GM12878 (cell line): ENCODE data around the gene NRG4. TPM values are rescaled to one million over a fixed set of nuclear protein-coding genes. Genes with fewer than 3 reads are reported as not detected.
"Not testable (repeated sequence)": the region's sequence is repeated elsewhere in the genome, so short reads cannot be mapped to it uniquely, and the experiment has no call there.

ENCODE experiments used
- ATAC-seq: fragments of 200-7000 bp; cut with Tn5 transposase; 3 replicates; pipeline ENCODE4 v1.9.1; 2020; ENCODE audit warnings: mild to moderate bottlenecking, moderate library complexity
- BruUV-seq: library from RNA; stranded (reverse); fragments of 400-500 nt; replicated peaks from 2 replicates; lab custom pipeline; 2021; lab: Mats Ljungman, UMichigan
- CTCF ChIA-PET: fragments of 300-600 bp; sonication (Branson Sonifier 250); formaldehyde crosslinking; extraction: SDS; loops from one replicate; lab custom pipeline; 2021; ENCODE audit warnings: inconsistent platforms; lab: Yijun Ruan, JAX
- POLR2A ChIA-PET: fragments of 350-600 bp; formaldehyde crosslinking; extraction: SDS; loops from one replicate; lab custom pipeline; 2021; ENCODE audit warnings: inconsistent platforms; lab: Charles Lee
- RAD21 ChIA-PET: fragments of 300-600 bp; sonication (Branson Sonifier 250); formaldehyde crosslinking; loops from one replicate; lab custom pipeline; 2023; ENCODE audit warnings: antibody characterized with exemption; ENCODE audit not compliant: unreplicated experiment; lab: Charles Lee
- SMC1A ChIA-PET: fragments of 300-600 bp; sonication (Branson Sonifier 250); formaldehyde crosslinking; loops from one replicate; lab custom pipeline; 2023; ENCODE audit not compliant: unreplicated experiment, uncharacterized antibody; lab: Charles Lee
- DNase-seq: peaks from one replicate; pipeline ENCODE4 v3.0.0-alpha.2; 2011; ENCODE audit warnings: low read depth, low spot score
- FAIRE-seq: peaks from 3 replicates; lab custom pipeline; 2011; peaks lifted over from hg19 to GRCh38; lab: Jason Lieb, UNC
- H2AFZ ChIP-seq: 2 replicates; pipeline ENCODE4 v1.6.0; 2011; ENCODE audit warnings: low read depth, low read length, control low read depth; ENCODE audit not compliant: control insufficient read depth
- H3K27ac ChIP-seq: 2 replicates; pipeline ENCODE4 v1.5.1; 2011; ENCODE audit warnings: control low read depth; ENCODE audit not compliant: control insufficient read depth, insufficient read depth
- H3K27me3 ChIP-seq, 2 experiments: replicated peaks in 1 of 2; 2 replicates each; pipeline versions ENCODE4 v1.6.0 to v1.6.1; 2011; ENCODE audit warnings: low read length in 1 of 2; ENCODE audit not compliant: control insufficient read depth in 2 of 2, insufficient read depth in 2 of 2
- H3K36me3 ChIP-seq, 2 experiments: 2 replicates each; pipeline ENCODE4 v1.5.1; 2011; ENCODE audit warnings: low read length in 1 of 2; ENCODE audit not compliant: control insufficient read depth in 2 of 2, insufficient read depth in 2 of 2
- H3K4me1 ChIP-seq: 2 replicates; pipeline ENCODE4 v1.6.1; 2011; ENCODE audit warnings: mild to moderate bottlenecking, low read length, moderate library complexity, mixed read lengths; ENCODE audit not compliant: control insufficient read depth, insufficient read depth
- H3K4me2 ChIP-seq: 2 replicates; pipeline ENCODE4 v1.6.0; 2011; ENCODE audit warnings: control low read depth; ENCODE audit not compliant: control insufficient read depth, insufficient read depth
- H3K4me3 ChIP-seq: fragments of 200-600 bp; sonication (generic); 2 replicates; pipeline ENCODE4 v1.5.1; 2016
- H3K79me2 ChIP-seq: 2 replicates; pipeline ENCODE4 v1.6.0; 2011; ENCODE audit warnings: low read length; ENCODE audit not compliant: control insufficient read depth, insufficient read depth
- H3K9ac ChIP-seq: 2 replicates; pipeline ENCODE4 v1.8.0; 2011; ENCODE audit warnings: low read length, control low read depth, mixed read lengths; ENCODE audit not compliant: control insufficient read depth, insufficient read depth
- H3K9me3 ChIP-seq: replicated peaks from 3 replicates; pipeline ENCODE4 v1.5.1; 2011; ENCODE audit warnings: mild to moderate bottlenecking, low read length; ENCODE audit not compliant: control insufficient read depth, insufficient read depth
- H4K20me1 ChIP-seq: 2 replicates; pipeline ENCODE4 v1.6.0; 2011; ENCODE audit not compliant: control insufficient read depth, insufficient read depth
- ATF7 ChIP-seq: fragments of 450-650 bp; IDR thresholded peaks from 2 replicates; pipeline ENCODE4 v1.6.1; 2016; ENCODE audit warnings: low read depth, mild to moderate bottlenecking
- BRCA1 ChIP-seq: IDR thresholded peaks from 2 replicates; pipeline ENCODE4 v1.6.1; 2011; ENCODE audit warnings: low read depth, low read length, improper control_type of control experiment
- CHD4 ChIP-seq: fragments of 200-600 bp; sonication (generic); IDR thresholded peaks from 2 replicates; pipeline ENCODE4 v1.6.1; 2016; ENCODE audit warnings: mild to moderate bottlenecking
- CREM ChIP-seq: IDR thresholded peaks from 2 replicates; pipeline ENCODE4 v1.6.1; 2014; ENCODE audit warnings: antibody characterized with exemption, low read depth
- CUX1 ChIP-seq: IDR thresholded peaks from 2 replicates; pipeline ENCODE4 v1.6.1; 2012; ENCODE audit warnings: improper control_type of control experiment, low read depth, low read length; ENCODE audit not compliant: insufficient replicate concordance
- LARP7 ChIP-seq: fragments of 450-650 bp; IDR thresholded peaks from 2 replicates; pipeline ENCODE4 v1.6.1; 2017; ENCODE audit warnings: mild to moderate bottlenecking
- MAX ChIP-seq: IDR thresholded peaks from 2 replicates; pipeline ENCODE4 v1.6.1; 2012; ENCODE audit warnings: low read depth, low read length, improper control_type of control experiment
- MLLT1 ChIP-seq: fragments of 450-650 bp; IDR thresholded peaks from 2 replicates; pipeline ENCODE4 v1.6.1; 2016; ENCODE audit warnings: mild to moderate bottlenecking
- NFXL1 ChIP-seq: fragments of 450-650 bp; IDR thresholded peaks from 2 replicates; pipeline ENCODE4 v1.6.1; 2017; ENCODE audit warnings: antibody characterized with exemption, mild to moderate bottlenecking, borderline replicate concordance
- RUNX3 ChIP-seq: IDR thresholded peaks from 2 replicates; pipeline ENCODE4 v1.6.1; 2012; ENCODE audit warnings: low read length, inconsistent platforms
- STAT3 ChIP-seq: IDR thresholded peaks from 2 replicates; pipeline ENCODE4 v1.6.1; 2011; ENCODE audit warnings: low read depth, low read length, improper control_type of control experiment
- TCF7 ChIP-seq: IDR thresholded peaks from 2 replicates; pipeline ENCODE4 v1.6.1; 2014; ENCODE audit warnings: antibody characterized with exemption, borderline replicate concordance
- WGBS: methylation state at CpG from one replicate; pipeline ENCODE4 v1.1.6; 2016; ENCODE audit warnings: low lambda C conversion rate; ENCODE audit not compliant: insufficient replicate concordance, insufficient coverage; ENCODE audit errors: missing lambda C conversion rate; 5-methylcytosine and 5-hydroxymethylcytosine counted together
- in situ Hi-C: fragments of 300-500 bp; cut with MboI; formaldehyde crosslinking; loops from 9 replicates; pipeline ENCODE4 v1.14.3; 2018; ENCODE audit warnings: mixed read lengths
- intact Hi-C: fragments of 100-400 bp; cut with micrococcal nuclease; formaldehyde crosslinking; loops from one replicate; pipeline ENCODE4 v1.14.2; 2022; ENCODE audit not compliant: unreplicated experiment
- polyA plus RNA-seq, 11 experiments: library from polyadenylated mRNA; depleted of rRNA in 4 of 11; unstranded in 6 of 11; stranded (reverse) in 5 of 11; fragments of >200 nt; fragmentation: Nextera tagmentation in 4 of 11; fragmentation: Illumina TruSeq in 1 of 11; extraction: Ambion mirVana in 4 of 11; extraction: Trizol in 1 of 11; gene quantifications; 1 replicate in 1 of 11; 2 replicates in 10 of 11; pipeline versions ENCODE4 v1.2.1 to v1.2.3, GENCODE V29; 2011 to 2016; ENCODE audit warnings: inconsistent platforms in 2 of 11, missing spikeins in 2 of 11, low read depth in 1 of 11
- total RNA-seq, 4 experiments: library from RNA; depleted of rRNA in 3 of 4; stranded (reverse); fragments of >200 nt in 3 of 4; fragmentation: Illumina TruSeq in 1 of 4; extraction: Trizol in 1 of 4; gene quantifications; 2 replicates each; pipeline versions ENCODE4 v1.2.1 to v1.2.3, GENCODE V29; 2013 to 2021

NRG4 gene
- total and polyA plus RNA-seq, 10 of the 15 experiments (the other 5 are each of a cell fraction or from before 2014, with no cell fraction given) = 0.76 to 8.3 (median 5.5) TPM

- H3K27me3 ChIP-seq, H4K20me1 ChIP-seq, H3K4me1 ChIP-seq, H3K9me3 ChIP-seq, intact Hi-C loops, H3K9ac ChIP-seq, DNase-seq, in situ Hi-C loops, H3K27ac ChIP-seq, FAIRE-seq, H3K4me3 ChIP-seq, SMC1A ChIA-PET, ATAC-seq, H3K79me2 ChIP-seq, CTCF ChIA-PET, BruUV-seq, H3K36me3 ChIP-seq, H3K4me2 ChIP-seq, H2AFZ ChIP-seq, POLR2A ChIA-PET, RAD21 ChIA-PET: not testable (repeated sequence)
- 39% methylated on average over 3 of the region's 3 CpGs for WGBS
These were observed 27.5 kb downstream of the NRG4 start for GRCh38 chr15:75984706-75985105.

GRCh38 chr15:75982468-75982867, 29.8 kb downstream of the NRG4 start:
- H3K4me2 ChIP-seq = no peak overlapping the region
- FAIRE-seq = no peak
- DNase-seq = no peak
- no peaks in the 10 kb centered on the region for H3K27me3 ChIP-seq
- H3K79me2 ChIP-seq = no peaks in the 10 kb centered on the region
- ChIA-PET CTCF (interaction anchor here (1.0 to 1.2 kb wide), 2 partner anchors 157 to 167 kb away, joined by 3 to 4 read pairs; no protein-coding TSS in a partner anchor), SMC1A (interaction anchor here (0.7 to 2.2 kb wide), 2 partner anchors 8 to 157 kb away, joined by 3 to 5 read pairs; no protein-coding TSS in a partner anchor), POLR2A (no interaction called here), RAD21 (no interaction called here)
- BruUV-seq = no TSS peak
- H3K4me1 ChIP-seq = no peaks in the 10 kb centered on the region
- no peak overlapping the region for H3K9ac ChIP-seq
- WGBS = 67% methylated on average over 2 of the region's 2 CpGs
- no peak overlapping the region for H3K27ac ChIP-seq
- ATAC-seq = no peak
- in situ Hi-C loops (no loop called here), intact Hi-C loops (no loop called here)
- no peaks in the 10 kb centered on the region; the same call in 2 of the 3 replicates for H3K9me3 ChIP-seq
- no peak overlapping the region for H3K4me3 ChIP-seq
- no peaks in the 10 kb centered on the region for H3K36me3 ChIP-seq
- H4K20me1 ChIP-seq = no peaks in the 10 kb centered on the region
- H2AFZ ChIP-seq = no peak overlapping the region
- TF ChIP-seq RUNX3 (no peak), CHD4 (no peak), CREM (no peak), LARP7 (no peak), STAT3 (no peak), BRCA1 (no peak), ATF7 (no peak), MAX (no peak), MLLT1 (no peak), NFXL1 (no peak), CUX1 (no peak), TCF7 (no peak)
